Esophagus squamous epithelium (tissue), 4 donors: ENCODE measurements around the gene DEDD.

Experiments
- POLR2A ChIP-seq, 4 donors: fragments of 450-650 bp; IDR thresholded peaks; one replicate each; pipeline ENCODE4 v1.6.1; 2017; ENCODE audit warnings: antibody characterized with exemption in 4 of 4, mild to moderate bottlenecking in 4 of 4, moderate library complexity in 3 of 4
- TF ChIP-seq, protein P1 (sequence below), 6 experiments: fragments of 450-650 bp in 4 of 6; fragments of 200-600 bp in 2 of 6; sonication (generic) in 2 of 6; IDR thresholded peaks; one replicate each; pipeline ENCODE4 v1.5.1; 2016 to 2019; ENCODE audit warnings: antibody characterized with exemption in 6 of 6, mild to moderate bottlenecking in 4 of 6, moderate library complexity in 4 of 6

DNA sequence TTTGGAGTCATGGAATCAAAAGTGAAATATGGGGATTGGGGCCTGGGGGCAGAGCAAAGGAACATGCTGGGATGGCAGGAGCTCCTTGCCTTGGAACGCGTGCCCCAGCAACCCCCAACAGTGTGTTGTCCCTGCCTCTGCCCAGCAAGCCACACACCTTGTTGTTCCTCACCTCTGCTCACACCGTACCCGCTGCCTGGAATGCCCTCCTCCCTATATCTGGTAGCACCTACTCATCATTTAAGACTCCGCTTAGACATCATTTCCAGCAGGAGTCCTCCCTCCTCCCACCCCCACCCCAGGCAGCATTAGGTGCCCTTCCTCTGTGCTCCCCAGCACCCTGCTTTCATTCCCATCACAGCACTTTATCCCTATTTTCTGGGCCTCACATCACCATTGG lies 50.9 kb downstream of the DEDD start:
- TF ChIP-seq POLR2A (IDR thresholded peaks at IDR 0.05), result no peak
- TF ChIP-seq, protein P1, sequence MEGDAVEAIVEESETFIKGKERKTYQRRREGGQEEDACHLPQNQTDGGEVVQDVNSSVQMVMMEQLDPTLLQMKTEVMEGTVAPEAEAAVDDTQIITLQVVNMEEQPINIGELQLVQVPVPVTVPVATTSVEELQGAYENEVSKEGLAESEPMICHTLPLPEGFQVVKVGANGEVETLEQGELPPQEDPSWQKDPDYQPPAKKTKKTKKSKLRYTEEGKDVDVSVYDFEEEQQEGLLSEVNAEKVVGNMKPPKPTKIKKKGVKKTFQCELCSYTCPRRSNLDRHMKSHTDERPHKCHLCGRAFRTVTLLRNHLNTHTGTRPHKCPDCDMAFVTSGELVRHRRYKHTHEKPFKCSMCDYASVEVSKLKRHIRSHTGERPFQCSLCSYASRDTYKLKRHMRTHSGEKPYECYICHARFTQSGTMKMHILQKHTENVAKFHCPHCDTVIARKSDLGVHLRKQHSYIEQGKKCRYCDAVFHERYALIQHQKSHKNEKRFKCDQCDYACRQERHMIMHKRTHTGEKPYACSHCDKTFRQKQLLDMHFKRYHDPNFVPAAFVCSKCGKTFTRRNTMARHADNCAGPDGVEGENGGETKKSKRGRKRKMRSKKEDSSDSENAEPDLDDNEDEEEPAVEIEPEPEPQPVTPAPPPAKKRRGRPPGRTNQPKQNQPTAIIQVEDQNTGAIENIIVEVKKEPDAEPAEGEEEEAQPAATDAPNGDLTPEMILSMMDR (IDR thresholded peaks at IDR 0.05), result no peak
